VCaP (cell line): ENCODE data around the gene ACSF3.

Experiments
- H3K27ac ChIP-seq: fragments of 450-650 bp; 2 replicates; pipeline ENCODE4 v1.5.1; 2017
- CTCF ChIP-seq: fragments of 450-650 bp; conservative IDR thresholded peaks from 2 replicates; pipeline ENCODE4 v1.5.1; 2017; ENCODE audit warnings: mild to moderate bottlenecking, moderate library complexity

The ACSF3 gene

DNA sequence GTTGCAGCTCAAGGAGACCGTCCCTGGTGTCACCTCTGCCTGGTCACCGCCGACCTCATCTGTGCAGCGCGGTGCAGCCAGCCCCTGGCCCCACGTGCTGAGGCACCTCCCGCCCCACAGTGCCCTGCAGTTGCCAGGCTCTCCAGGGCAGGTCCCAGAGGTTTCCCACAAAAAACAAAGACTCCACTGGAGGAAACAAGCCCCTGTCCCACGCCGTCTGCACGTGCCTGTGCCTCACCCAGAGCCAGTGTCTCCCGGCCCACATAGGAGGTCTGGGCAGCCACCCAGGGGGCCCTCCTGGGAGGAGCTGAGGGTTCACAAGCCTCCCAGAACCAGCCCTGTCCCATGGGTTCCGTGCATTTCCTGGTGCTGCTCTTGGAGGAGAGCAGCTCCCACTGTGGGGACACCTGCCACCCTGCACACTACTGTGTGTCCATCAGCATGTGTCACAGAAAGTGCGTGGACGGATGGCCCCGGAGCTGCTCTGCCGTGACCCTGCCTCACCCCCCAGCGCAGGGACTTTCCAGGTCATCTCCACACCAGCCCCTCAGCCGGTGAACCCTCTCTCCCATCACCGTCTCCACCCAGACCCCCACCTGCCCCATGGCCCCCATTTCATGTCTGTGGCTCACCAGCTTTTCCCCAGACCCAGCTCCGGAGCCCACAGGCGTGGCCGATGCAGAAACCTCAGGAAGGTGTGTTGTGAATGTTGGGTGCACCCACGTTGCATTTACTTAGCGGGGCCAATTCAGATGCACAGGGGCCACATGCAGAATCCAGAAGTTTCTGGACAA, 60.9 kb downstream of the ACSF3 start:
- H3K27ac ChIP-seq, result no peak overlapping the region
- no peak for TF ChIP-seq CTCF

GRCh38 chr16:89155184-89155679, 61.6 kb downstream of the ACSF3 start:
- TF ChIP-seq CTCF, result no peak
- no peak overlapping the region for H3K27ac ChIP-seq

DNA sequence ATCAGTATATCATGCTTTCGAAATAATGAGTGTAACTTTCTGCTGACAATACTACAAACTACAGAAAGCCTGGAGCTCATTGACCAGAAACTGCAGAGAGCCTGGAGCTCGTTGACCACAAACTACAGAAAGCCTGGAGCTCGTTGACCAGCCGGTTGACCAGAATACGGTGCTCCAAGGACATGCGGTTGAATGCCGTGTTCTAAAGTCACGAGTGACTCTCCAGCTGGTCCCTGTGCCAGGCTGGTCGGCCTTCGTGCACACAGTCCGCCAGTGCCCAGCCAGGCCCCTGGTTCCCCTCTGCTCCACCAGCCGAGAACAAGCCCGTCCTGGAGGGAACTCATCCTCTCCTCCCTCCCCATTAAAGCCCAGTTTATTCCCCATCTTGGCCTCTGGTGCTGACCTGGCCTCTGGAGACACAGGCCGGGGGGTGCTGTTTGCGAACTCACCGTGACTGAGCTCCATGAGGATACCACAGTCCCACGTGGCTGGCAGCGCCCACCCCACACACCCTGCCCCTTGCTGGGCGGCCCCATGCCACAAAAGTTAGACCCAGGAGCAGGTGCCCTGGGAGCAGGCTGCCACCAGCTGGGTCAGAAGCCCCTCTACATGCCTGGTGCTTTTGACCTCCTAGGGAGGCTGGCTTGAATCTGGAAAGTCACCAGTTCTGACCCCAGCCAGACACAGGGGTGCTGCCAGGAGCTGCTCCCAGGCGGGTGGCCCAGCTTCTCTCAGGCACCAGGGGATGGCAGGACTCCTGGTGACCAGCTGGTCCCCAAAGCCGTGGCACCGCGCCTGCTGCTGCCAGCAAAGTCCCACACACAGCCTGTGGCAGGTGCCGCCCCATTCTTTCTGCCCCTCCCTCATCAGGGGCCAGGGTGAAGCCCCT, 62.4 kb downstream of the ACSF3 start:
- no peak for TF ChIP-seq CTCF
- H3K27ac ChIP-seq, result no peak overlapping the region

GRCh38 chr16:89156740-89157645, 63.3 kb downstream of the ACSF3 start:
- no peak for TF ChIP-seq CTCF
- H3K27ac ChIP-seq, result no peak overlapping the region

DNA sequence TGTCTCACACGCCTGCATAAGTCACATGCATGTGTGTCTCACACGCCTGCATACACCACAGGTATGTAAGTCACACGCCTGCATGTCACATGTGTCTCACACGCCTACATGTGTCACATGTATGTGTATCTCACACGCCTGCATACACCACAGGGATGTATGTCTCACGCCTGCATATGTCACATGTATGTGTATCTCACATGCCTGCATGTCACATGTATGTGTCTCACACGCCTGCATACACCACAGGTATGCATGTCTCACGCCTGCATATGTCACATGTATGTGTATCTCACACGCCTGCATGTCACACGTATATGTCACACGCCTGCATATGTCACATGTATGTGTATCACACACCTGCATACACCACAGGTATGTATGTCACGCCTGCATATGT, 64.1 kb downstream of the ACSF3 start:
- H3K27ac ChIP-seq, result no peak overlapping the region
- no peak for TF ChIP-seq CTCF

GRCh38 chr16:89159066-89159849, 65.6 kb downstream of the ACSF3 start:
- no peak overlapping the region for H3K27ac ChIP-seq
- no peak for TF ChIP-seq CTCF
